IPS-18a (cell line): Measurements from ENCODE around the gene CASTOR1.

Source experiments
- H3K27ac ChIP-seq: one replicate; pipeline ENCODE4 v1.5.1; 2013; ENCODE audit warnings: low read length
- H3K27me3 ChIP-seq: one replicate; pipeline ENCODE4 v1.6.1; 2013; ENCODE audit warnings: mild to moderate bottlenecking, low read length; ENCODE audit not compliant: control insufficient read depth, insufficient read depth
- H3K36me3 ChIP-seq: one replicate; pipeline ENCODE4 v1.6.1; 2013; ENCODE audit warnings: low read depth, low read length; ENCODE audit not compliant: control insufficient read depth
- H3K4me1 ChIP-seq: one replicate; pipeline ENCODE4 v1.6.1; 2013; ENCODE audit warnings: low read depth, low read length; ENCODE audit not compliant: control insufficient read depth
- H3K4me3 ChIP-seq: one replicate; pipeline ENCODE4 v1.5.1; 2013; ENCODE audit warnings: low read length
- H3K9ac ChIP-seq: one replicate; pipeline ENCODE4 v1.6.1; 2013; ENCODE audit warnings: mild to moderate bottlenecking, low read length, moderate library complexity
- H3K9me3 ChIP-seq: one replicate; pipeline ENCODE4 v1.6.1; 2013; ENCODE audit warnings: low read depth, low read length; ENCODE audit not compliant: control insufficient read depth

The CASTOR1 gene

GRCh38 chr22:30286331-30286730 is 3.0 kb downstream of the CASTOR1 start:
- Histone ChIP-seq H3K4me3 (no peak overlapping the region), H3K27me3 (peaks cover 7% of the 10 kb centered on the region), H3K4me1 (peaks cover 5% of the 10 kb centered on the region), H3K9ac (no peak overlapping the region), H3K27ac (no peak overlapping the region), H3K9me3 (no peaks in the 10 kb centered on the region), H3K36me3 (no peaks in the 10 kb centered on the region)

GRCh38 chr22:30285846-30286200 is 3.5 kb downstream of the CASTOR1 start:
- no peak overlapping the region for H3K27ac ChIP-seq
- H3K9me3 ChIP-seq = no peaks in the 10 kb centered on the region
- H3K9ac ChIP-seq = no peak overlapping the region
- H3K4me3 ChIP-seq = no peak overlapping the region
- peaks cover 7% of the 10 kb centered on the region for H3K27me3 ChIP-seq
- H3K36me3 ChIP-seq = no peaks in the 10 kb centered on the region
- peaks cover 5% of the 10 kb centered on the region for H3K4me1 ChIP-seq

GRCh38 chr22:30285176-30285845 is 4.0 kb downstream of the CASTOR1 start:
- no peaks in the 10 kb centered on the region for H3K9me3 ChIP-seq
- H3K36me3 ChIP-seq = no peaks in the 10 kb centered on the region
- peaks cover 7% of the 10 kb centered on the region for H3K27me3 ChIP-seq
- H3K4me1 ChIP-seq = peaks cover 5% of the 10 kb centered on the region
- no peak overlapping the region for H3K27ac ChIP-seq
- H3K9ac ChIP-seq = no peak overlapping the region
- no peak overlapping the region for H3K4me3 ChIP-seq

GRCh38 chr22:30284666-30285065 is 4.6 kb downstream of the CASTOR1 start:
- Histone ChIP-seq H3K9me3 (no peaks in the 10 kb centered on the region), H3K9ac (no peak overlapping the region), H3K4me3 (no peak overlapping the region), H3K36me3 (no peaks in the 10 kb centered on the region), H3K4me1 (peaks cover 5% of the 10 kb centered on the region), H3K27me3 (peaks cover 7% of the 10 kb centered on the region), H3K27ac (no peak overlapping the region)

- peaks cover 5% of the 10 kb centered on the region for H3K4me1 ChIP-seq
- H3K27ac ChIP-seq = no peak overlapping the region
- H3K36me3 ChIP-seq = no peaks in the 10 kb centered on the region
- no peak overlapping the region for H3K9ac ChIP-seq
- H3K27me3 ChIP-seq = peaks cover 7% of the 10 kb centered on the region
- no peaks in the 10 kb centered on the region for H3K9me3 ChIP-seq
- H3K4me3 ChIP-seq = no peak overlapping the region
These were observed 5.1 kb downstream of the CASTOR1 start for GRCh38 chr22:30284172-30284571.

- Histone ChIP-seq H3K9ac (no peak overlapping the region), H3K4me3 (no peak overlapping the region), H3K9me3 (no peaks in the 10 kb centered on the region), H3K36me3 (no peaks in the 10 kb centered on the region), H3K4me1 (peaks cover 2% of the 10 kb centered on the region), H3K27ac (no peak overlapping the region), H3K27me3 (peaks cover 1% of the 10 kb centered on the region)
These were observed 6.0 kb downstream of the CASTOR1 start for GRCh38 chr22:30283342-30283741.

GRCh38 chr22:30282616-30283046 is 6.7 kb downstream of the CASTOR1 start:
- Histone ChIP-seq H3K9me3 (no peaks in the 10 kb centered on the region), H3K27ac (no peak overlapping the region), H3K4me1 (no peaks in the 10 kb centered on the region), H3K4me3 (no peak overlapping the region), H3K27me3 (no peaks in the 10 kb centered on the region), H3K36me3 (no peaks in the 10 kb centered on the region), H3K9ac (no peak overlapping the region)

- H3K4me1 ChIP-seq = no peaks in the 10 kb centered on the region
- H3K27ac ChIP-seq = no peak overlapping the region
- H3K9ac ChIP-seq = no peak overlapping the region
- H3K9me3 ChIP-seq = no peaks in the 10 kb centered on the region
- H3K27me3 ChIP-seq = no peaks in the 10 kb centered on the region
- H3K36me3 ChIP-seq = no peaks in the 10 kb centered on the region
- H3K4me3 ChIP-seq = no peak overlapping the region
These were observed 8.8 kb downstream of the CASTOR1 start for GRCh38 chr22:30280505-30280904.

- H3K27ac ChIP-seq = no peak overlapping the region
- H3K9ac ChIP-seq = no peak overlapping the region
These were observed 9.4 kb downstream of the CASTOR1 start for GRCh38 chr22:30279932-30280331.

GRCh38 chr22:30279046-30279788 is 10.1 kb downstream of the CASTOR1 start:
- Histone ChIP-seq H3K4me1 (no peaks in the 10 kb centered on the region), H3K9me3 (no peaks in the 10 kb centered on the region), H3K36me3 (no peaks in the 10 kb centered on the region), H3K4me3 (no peak overlapping the region), H3K9ac (no peak overlapping the region), H3K27me3 (no peaks in the 10 kb centered on the region), H3K27ac (no peak overlapping the region)

More at GRCh38 chr22:30279932-30280331, 9.4 kb downstream of the CASTOR1 start:
- Histone ChIP-seq H3K9me3 (no peaks in the 10 kb centered on the region), H3K27me3 (no peaks in the 10 kb centered on the region), H3K4me3 (no peak overlapping the region), H3K4me1 (no peaks in the 10 kb centered on the region), H3K36me3 (no peaks in the 10 kb centered on the region)

GRCh38 chr22:30277547-30278344 is 11.6 kb downstream of the CASTOR1 start:
- Histone ChIP-seq H3K9ac (no peak overlapping the region), H3K27me3 (no peaks in the 10 kb centered on the region), H3K4me3 (no peak overlapping the region), H3K9me3 (no peaks in the 10 kb centered on the region), H3K27ac (no peak overlapping the region), H3K4me1 (no peaks in the 10 kb centered on the region), H3K36me3 (no peaks in the 10 kb centered on the region)
